Measurements from ENCODE around the gene BORCS8.
"Not testable (repeated sequence)": the region's sequence is repeated elsewhere in the genome, so short reads cannot be mapped to it uniquely, and the experiment has no call there.

The BORCS8 gene

DNA sequence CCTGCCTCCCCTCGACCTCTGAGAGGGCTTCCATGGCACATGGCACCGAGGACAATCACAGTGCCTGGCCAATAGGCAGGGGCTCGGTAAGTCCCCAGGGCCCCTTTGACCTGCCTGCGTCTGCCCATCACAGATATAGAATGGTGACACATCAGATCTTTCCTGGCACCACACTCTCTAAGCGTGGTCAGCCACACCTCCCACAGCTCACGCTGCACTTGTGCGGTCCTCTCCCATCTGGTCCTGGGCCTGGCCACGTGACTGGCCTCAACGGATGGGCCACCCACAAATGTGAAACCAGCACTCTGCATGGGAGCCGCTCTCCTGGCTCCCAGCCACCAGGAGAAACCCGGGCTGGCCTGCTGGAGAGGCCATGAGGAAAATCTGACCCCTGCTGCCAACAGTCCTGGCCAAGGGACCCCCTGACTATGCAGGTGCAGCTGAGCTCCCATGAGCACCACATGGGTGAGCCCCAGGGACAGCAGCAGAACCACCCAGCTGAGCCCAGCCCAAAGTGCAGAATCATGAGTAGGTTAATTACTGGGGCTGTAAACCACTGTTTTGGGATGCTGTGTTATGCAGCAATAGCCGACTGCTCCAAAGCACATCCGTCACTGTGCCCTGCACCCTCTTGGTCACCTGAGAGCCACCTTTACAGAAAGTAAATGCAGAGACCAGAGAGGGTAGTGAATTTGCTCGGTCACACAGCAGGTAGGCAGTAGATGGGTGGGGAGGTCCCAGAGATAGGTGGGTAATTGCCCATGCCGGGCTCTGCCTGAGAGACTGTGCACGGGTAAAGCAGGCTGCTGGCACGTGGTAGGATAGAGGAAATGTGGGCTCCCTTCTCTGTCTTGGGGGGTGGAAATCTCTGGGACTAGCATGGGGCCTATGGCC is 12.2 kb downstream of the BORCS8 start:
- no peak for DNase-seq

DNA sequence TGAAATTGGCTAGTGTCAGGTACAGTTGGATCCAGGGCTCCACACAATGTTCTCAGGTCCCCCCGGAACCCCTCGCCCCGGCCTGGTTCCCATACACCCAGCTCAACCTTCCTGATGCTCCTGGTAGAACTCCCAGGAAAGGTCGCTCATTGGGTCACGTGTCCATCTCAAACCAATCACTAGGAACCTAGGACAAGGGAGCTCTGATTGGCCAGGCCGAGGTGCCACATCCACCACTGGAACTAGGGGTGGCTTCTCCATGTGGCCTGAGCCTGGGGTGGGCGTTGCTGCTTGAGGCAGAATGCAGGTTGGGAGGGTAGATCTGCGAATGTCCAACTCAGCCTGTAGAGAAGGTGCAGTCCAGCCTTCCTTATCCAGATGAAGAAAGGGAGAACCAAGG is 15.0 kb downstream of the BORCS8 start:
- no peak for DNase-seq

GRCh38 chr19:19173243-19173642 is 18.7 kb downstream of the BORCS8 start:
- DNase-seq: not testable (repeated sequence)

DNA sequence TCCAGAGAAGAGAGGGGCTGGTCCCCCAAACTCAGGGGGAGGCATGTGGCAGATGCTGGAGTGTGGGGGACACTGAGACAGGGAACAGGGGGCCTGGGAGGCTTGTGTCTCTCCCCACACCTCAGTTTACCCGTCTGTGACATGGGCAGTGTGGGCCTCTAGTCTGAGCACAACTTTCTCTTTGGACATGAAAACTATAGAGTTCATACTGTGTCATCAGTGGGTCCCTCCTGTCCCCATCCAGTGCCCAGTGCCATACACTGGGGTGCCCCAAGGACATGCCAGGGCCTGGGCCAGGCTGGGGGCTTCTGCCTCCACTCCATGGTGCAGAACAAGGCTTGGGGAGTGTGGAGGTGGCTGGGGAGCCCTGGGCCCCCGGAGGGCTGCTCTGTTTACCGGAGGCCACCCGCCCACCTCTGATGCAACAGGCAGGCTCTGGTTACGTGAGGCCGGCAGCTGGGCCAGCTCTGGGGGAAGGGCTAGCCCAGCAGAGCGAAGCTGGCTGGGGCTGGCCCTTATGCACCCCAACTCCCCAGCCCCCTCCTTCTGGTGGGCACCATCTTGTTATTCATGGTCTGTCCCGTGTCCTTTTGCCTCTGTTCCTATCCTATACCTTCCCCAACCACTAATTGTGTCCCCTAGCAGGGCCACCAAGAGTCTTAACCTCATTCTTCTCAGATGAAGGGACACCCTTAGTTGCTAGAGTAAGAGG is 20.0 kb downstream of the BORCS8 start:
- DNase-seq: no peak

DNA sequence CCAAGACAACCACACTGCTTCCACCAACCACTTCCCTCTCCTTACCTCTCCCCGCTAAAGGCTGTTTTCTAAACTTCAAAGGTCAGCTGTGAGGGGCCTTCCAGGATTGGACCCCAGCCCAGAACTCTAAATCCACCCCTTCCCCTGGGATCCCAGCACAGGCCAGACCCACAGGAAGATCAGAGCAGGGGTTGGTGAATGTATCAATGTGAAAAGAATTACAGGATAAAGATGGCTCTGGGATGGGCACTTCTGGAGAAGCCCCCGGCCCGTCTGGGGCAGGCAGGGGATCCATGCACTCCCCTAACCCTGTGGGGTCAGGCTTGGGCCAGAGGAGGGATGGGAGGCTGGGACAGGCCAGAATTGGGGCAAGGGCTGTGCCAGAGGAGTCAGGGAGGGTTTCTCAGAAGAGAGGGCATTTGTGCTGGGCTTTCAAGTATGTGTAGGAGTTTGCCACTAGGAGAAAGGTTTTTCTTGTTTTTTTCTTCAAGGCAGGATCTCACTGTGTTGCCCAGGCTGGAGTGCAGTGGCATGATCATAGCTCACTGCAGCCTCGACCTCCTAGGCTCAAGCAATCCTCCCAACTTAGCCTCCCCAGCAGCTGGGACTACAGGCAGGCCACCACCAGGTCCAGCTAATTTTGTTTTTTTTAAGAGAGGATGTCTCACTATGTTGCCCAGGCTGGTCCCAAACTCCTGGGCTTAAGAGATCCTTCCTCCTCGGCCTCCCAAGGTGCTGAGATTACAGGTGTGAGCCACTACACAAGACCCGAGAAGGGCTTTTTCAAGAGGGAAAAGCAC is 20.9 kb downstream of the BORCS8 start:
- DNase-seq: no peak

DNA sequence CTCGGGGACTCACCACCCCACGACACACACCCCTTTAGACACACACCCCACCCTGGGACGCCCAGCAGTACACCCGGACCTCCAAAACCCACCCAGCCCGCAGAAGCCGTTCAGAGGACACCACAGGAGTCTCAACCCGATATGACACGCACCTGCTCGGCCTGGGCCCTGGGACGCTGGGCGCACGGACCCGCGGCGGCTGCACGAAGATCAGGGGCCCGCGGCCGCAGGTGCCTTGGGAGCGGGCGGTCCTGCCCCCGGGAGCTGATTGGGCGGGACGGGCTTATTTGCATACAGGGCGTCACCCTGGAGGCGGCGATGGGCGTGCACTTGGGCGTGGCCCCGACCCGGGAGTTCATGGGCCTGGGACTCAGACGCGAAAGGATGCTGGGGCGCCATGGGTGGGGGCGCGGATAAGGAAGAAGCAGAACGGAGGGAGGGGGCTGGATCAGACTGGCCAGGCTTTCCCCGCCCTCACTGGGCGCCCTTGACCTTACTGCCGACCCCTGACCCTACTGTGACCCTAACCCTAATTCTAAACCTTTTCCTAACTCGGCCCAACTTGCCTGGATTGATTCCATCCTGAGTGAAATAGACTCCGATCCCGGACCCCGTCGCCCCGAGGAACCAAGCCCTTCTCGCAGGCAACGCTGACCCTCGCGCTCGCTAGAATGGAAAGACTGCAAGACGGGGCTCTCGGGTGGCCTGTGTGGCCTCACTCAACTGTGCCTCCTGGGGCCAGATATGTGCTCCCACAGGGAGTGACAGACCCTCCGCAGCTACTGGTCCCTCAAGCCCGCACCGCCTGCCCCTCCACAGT is 21.7 kb downstream of the BORCS8 start, which contains the start of gene MEF2B:
Gene MEF2B, minus strand, starts transcription at position 211 of the 820 bp plus-strand sequence. CDS start 19,528 bp downstream, outside the sequence.
- peak; percentile 79 for DNase-seq

DNA sequence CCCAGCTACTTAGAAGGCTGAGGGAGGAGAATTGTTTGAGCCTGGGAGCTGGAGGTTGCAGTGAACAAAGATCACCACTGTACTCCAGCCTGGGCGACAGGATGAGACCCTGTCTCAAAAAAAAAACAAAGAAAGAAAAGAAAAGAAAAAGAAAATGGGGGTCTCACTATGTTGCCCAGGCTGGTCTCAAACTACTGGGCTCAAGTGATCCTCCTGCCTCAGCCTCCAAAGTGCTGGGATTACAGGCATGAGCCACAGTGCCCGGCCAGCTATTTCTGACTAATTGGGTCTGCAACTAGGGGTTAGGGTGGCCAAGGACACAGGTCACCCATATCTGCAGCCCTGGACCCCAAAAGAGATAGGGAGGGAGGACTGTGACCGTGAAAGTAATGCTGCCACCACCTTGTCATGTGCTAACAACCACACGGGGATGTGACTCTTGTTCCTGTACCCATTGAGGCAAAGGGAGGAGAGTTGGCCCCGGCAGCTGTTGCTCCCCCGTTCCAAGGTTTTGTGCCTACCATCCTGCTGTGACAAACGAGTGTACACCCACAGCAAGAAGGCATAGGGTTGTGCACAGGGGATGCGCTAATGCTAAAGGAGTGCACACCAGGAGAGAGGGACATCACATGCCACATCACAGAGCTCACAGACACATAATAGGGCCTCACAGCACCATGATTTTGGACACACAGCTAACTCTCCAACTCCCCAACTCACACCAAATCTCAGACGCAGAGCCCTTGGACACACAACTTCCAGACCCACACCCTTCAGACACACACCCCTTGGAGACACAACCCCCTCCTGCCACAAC is 22.5 kb downstream of the BORCS8 start:
- DNase-seq: no peak

DNA sequence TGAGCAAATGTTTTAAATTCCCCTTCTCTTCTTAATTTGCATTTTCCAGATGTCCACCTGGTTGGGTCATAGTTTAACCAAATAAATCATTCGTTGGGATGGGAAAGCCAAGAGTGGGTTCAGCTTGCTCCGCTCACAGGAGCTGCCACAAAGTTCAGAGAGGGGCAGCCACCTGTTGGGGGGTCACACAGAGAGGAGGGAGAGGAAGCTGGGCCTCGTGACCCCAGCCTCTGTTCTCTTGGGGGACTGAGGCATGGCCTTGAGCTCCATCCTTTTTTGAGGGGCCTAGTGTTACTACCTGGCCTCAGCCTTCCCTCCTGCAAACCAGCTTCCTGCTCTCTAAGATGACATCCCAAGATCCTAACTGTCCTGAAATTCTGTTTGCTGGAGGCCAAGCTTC is 24.3 kb downstream of the BORCS8 start:
- no peak for DNase-seq

GRCh38 chr19:19165396-19165795 is 26.6 kb downstream of the BORCS8 start:
- no peak for DNase-seq

DNA sequence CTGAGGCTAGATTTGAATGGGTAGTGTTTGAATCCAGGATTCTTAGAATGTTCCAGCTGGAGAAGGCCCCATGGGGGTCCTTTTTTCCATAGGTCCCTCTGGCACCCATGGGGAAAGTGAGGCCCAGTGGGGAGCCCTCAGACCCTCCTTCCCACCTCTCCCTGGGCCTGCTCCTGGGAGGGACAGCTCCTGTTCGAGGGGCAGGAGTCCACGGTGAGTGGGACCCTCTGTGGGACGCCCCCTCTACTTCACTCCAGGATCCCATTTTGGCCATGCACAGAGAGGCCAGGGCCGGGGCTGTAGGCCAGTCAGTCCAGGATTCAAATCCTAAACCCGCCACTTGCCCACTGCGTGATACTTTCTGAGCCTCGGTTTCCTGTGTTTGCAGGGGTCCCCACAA is 29.5 kb downstream of the BORCS8 start:
- DNase-seq: no peak

GRCh38 chr19:19160461-19161035 is 31.4 kb downstream of the BORCS8 start:
- DNase-seq: no peak

DNA sequence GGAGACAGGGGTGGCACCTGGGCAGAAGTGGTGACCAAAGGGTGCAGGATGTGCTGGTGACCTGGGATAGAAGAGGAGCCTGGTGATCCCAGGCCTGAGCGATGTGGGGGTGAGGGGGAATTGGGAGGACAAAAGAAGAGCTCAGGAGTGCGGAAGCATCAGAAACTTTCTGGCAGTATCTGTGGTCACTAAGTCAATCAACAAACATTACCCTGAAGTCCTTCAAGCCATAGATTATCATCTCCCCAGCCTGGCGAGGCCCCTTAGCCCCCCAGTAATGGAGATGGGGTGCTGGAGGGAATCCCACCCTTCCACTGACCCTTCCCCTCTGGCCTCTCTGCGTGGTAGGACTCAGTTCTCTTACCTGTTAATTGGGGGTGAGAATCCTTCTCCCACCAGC is 32.4 kb downstream of the BORCS8 start:
- no peak for DNase-seq

GRCh38 chr19:19157808-19158207 is 34.1 kb downstream of the BORCS8 start:
- no peak for DNase-seq

DNA sequence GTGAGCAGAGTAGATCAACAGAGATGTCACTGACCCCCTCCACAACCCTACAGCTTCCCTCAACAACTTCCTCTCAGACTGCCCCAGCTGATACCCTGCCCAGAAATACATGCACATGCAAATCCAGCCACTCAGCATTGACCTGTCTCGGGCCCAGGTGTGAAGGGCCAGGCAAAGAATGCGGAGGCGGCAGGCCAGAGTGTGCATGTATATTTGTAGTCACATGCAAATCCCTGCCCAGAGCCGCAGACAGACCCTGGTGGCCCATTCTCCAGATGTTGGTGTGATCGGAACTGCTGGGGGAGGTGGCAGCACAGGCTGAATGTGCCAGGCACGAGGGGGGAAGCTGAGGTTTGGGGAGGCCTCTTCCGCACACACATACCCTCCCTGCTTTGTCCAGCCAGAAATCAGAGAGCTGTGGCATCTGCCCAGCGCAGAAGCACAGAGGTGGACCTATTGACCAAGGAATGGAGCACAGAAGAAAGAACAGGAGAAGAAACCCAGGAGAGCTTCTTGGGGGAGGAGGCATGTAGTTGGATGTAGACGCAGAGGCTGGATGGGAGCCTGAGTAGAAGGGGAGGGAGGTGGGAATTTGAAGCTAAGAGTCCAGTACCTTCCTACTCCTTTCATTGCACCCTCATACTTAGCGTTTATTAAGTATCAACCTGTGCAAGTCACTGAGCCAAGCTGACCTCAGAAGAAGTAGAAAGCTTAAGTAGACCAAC is 36.3 kb downstream of the BORCS8 start:
- no peak for DNase-seq

GRCh38 chr19:19154768-19155494 is 37.0 kb downstream of the BORCS8 start:
- no peak for DNase-seq

DNA sequence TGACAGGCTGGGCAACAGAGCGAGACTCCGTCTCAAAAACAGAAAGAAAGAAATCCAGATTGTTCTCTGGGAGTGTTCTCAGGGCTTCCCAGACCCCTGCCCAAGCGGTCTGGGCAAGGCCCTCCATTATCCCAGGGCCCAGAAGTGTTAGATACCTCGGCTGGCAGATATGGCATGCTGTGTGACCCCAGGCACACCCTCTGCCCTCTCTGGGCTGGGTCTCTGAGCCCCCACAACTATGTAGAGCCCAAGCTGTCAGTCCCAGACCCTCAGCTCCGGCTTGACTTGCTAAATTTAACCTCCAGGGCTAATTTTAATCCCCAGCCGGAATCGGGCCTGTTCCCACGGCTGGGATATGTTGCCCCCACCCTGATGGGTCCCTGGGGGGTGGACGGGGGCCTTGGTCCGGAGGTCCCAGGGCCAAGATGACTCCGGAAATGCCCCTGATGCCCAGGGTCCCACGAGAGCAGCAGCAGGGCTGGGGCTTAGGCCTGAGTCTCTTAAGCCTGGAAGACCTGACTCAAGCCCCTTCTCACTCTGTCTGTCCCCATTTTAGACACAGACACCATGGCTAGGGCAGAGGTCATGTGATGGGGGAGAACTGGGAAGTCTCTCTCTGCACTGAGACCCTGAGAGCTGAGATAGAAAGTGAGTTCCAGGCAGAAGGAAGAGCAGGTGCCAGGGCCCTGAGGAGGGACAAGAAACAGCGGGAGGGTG is 39.1 kb downstream of the BORCS8 start:
- no peak for DNase-seq

DNA sequence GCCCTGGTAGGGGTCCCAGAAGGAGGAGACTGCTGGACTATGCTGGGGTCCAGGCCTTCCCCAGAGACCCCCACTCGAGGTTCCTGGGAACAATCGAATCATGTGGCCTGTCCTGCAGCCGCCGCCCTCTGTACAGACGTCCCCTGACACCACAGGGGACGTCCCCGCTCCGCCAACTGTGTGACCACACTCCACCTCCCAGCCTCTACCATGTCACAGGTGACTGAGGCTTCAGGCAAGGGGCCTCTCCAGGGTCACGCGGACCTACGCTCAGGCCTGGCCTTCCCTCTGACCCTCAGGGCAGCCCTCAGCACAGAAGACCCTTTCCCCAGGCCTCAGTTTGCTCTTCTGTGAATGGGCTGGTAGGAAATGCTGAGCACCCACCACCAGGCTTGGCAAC is 40.5 kb downstream of the BORCS8 start:
- DNase-seq: no peak

GRCh38 chr19:19149435-19149834 is 42.5 kb downstream of the BORCS8 start:
- no peak for DNase-seq

- not testable (repeated sequence) for DNase-seq
Observed at GRCh38 chr19:19148504-19148903, 43.4 kb downstream of the BORCS8 start.
